H1 (cell line): ENCODE measurements around the gene MAP7D1. TPM values are rescaled to one million over a fixed set of nuclear protein-coding genes. Genes with fewer than 3 reads are reported as not detected.

Source experiments
- CHD2 ChIP-seq: IDR thresholded peaks from 2 replicates; pipeline ENCODE4 v1.6.1; 2012; ENCODE audit warnings: low read length, improper control_type of control experiment
- KDM4A ChIP-seq: IDR thresholded peaks from one replicate; pipeline ENCODE4 v1.7.1; 2012; ENCODE audit warnings: low read depth, mild to moderate bottlenecking, moderate library complexity, low read length, inconsistent platforms; ENCODE audit not compliant: severe bottlenecking
- polyA plus RNA-seq, 7 experiments: library from polyadenylated mRNA; depleted of rRNA in 3 of 7; stranded (reverse) in 5 of 7; unstranded in 2 of 7; fragments of >200 nt in 5 of 7; fragments of 200-250 nt in 2 of 7; gene quantifications; 1 replicate in 5 of 7; 2 replicates in 1 of 7; 4 replicates in 1 of 7; pipeline versions ENCODE4 v1.2.1 to v1.2.3, GENCODE V29; 2011 to 2013; ENCODE audit warnings: missing spikeins in 2 of 7, mixed read lengths in 2 of 7
- total RNA-seq: library from RNA; stranded (reverse); fragmentation: NEBNext Ultra II Directional; extraction: Animal tissue kit (Norgen Biotek cat#: 25700); gene quantifications from 2 replicates; pipeline ENCODE4 v1.2.1, GENCODE V29; 2021
- TF ChIP-seq, protein P1 (sequence below): IDR thresholded peaks from 2 replicates; pipeline ENCODE4 v1.6.1; 2011; ENCODE audit warnings: low read depth, mild to moderate bottlenecking, low read length; ENCODE audit not compliant: insufficient read depth

MAP7D1 gene
- total and polyA plus RNA-seq, 2 of the 8 experiments (the other 6 are each of a cell fraction or from before 2014, with no cell fraction given) = 18.2 to 52.4 TPM

DNA sequence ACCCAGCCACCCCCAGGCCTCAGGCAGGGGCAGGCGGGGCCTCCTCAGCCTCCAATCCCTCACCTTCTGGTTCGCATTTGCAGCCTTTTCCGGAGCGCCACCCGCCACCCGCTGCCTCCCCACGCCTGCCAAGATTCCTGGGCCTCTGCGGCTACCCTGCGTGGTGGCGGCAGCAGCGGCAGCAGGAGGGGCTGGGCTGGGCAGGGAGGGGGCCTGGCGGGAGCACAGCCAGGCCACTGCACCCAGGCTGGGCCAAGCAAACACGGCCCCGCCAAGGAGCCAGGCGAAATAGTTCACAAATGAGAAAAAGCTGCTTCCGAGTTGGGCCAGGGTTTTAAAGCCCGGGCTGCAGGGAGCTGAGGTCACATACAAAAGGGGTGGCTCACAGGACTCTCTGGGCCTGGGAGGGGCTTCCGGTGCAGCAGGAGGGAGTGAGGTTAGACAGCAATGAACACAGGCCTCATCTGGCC is 40.7 kb upstream of the MAP7D1 start (continued):
- TF ChIP-seq, protein P1, sequence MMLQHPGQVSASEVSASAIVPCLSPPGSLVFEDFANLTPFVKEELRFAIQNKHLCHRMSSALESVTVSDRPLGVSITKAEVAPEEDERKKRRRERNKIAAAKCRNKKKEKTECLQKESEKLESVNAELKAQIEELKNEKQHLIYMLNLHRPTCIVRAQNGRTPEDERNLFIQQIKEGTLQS = no peak
- TF ChIP-seq KDM4A (no peak), CHD2 (no peak)
